HL-60 (cell line): ENCODE data around the gene BRICD5.

Experiments used
- GABPA ChIP-seq: IDR thresholded peaks from 2 replicates; pipeline ENCODE4 v1.6.1; 2012; ENCODE audit warnings: low read depth
- POLR2AphosphoS5 ChIP-seq: IDR thresholded peaks from 2 replicates; pipeline ENCODE4 v1.6.1; 2012; ENCODE audit warnings: low read depth
- TF ChIP-seq, protein P1 (sequence below): IDR thresholded peaks from one replicate; pipeline ENCODE4 v1.5.1; 2011; ENCODE audit warnings: low read length, control low read depth, inconsistent platforms; ENCODE audit not compliant: insufficient read depth

DNA sequence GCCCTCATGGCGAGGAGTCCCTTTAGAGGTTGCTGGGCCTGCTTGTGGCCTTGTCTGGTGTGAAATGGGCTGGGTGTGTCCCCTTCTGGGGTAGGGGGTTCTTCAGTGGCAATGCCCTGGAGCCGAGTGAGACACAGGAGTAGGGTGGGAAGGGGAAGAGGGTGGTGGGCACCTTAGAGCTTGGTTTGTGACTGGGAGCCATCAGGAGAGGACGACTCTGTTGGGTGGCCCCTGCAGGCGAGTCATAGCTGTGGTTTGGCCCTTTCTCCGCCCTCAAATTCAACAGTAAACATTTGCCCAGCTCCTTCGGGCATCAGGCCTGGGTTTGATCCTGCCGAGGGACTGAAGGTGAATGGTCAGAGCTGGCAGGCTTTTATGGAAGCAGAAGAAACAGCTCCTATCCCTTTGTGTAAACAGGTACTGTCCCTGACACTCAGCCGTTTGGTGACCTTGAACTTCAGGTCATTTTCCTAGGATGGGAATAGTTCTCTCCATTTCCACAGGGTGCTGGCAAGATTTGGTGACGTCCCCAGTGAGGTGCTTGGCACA, 15.7 kb upstream of the BRICD5 start:
- TF ChIP-seq, protein P1, sequence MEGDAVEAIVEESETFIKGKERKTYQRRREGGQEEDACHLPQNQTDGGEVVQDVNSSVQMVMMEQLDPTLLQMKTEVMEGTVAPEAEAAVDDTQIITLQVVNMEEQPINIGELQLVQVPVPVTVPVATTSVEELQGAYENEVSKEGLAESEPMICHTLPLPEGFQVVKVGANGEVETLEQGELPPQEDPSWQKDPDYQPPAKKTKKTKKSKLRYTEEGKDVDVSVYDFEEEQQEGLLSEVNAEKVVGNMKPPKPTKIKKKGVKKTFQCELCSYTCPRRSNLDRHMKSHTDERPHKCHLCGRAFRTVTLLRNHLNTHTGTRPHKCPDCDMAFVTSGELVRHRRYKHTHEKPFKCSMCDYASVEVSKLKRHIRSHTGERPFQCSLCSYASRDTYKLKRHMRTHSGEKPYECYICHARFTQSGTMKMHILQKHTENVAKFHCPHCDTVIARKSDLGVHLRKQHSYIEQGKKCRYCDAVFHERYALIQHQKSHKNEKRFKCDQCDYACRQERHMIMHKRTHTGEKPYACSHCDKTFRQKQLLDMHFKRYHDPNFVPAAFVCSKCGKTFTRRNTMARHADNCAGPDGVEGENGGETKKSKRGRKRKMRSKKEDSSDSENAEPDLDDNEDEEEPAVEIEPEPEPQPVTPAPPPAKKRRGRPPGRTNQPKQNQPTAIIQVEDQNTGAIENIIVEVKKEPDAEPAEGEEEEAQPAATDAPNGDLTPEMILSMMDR = no peak
- TF ChIP-seq POLR2AphosphoS5 = no peak
- TF ChIP-seq GABPA = no peak
